Mononuclear cell (primary cell): ENCODE measurements around the gene AOC1. TPM values are rescaled to one million over a fixed set of nuclear protein-coding genes. Genes with fewer than 3 reads are reported as not detected.

Experiments
- H3K27me3 ChIP-seq: 2 replicates; pipeline ENCODE4 v1.6.0; 2011; ENCODE audit warnings: low read length, control low read depth; ENCODE audit not compliant: insufficient read depth
- H3K4me1 ChIP-seq: 2 replicates; pipeline ENCODE4 v1.5.1; 2011; ENCODE audit warnings: mild to moderate bottlenecking, low read length, control low read depth; ENCODE audit not compliant: insufficient read depth
- H3K4me3 ChIP-seq: 2 replicates; pipeline ENCODE4 v1.5.1; 2011; ENCODE audit warnings: mild to moderate bottlenecking, low read length, moderate library complexity
- H3K9me3 ChIP-seq: 2 replicates; pipeline ENCODE4 v1.5.1; 2011; ENCODE audit warnings: low read depth, mild to moderate bottlenecking, control low read depth, low read length
- total RNA-seq: library from RNA; depleted of rRNA; stranded (reverse); fragments of >200 nt; gene quantifications from one replicate; pipeline ENCODE4 v1.2.3, GENCODE V29; 2012

AOC1 gene
- total RNA-seq, 1 donor: 0.10 TPM

DNA sequence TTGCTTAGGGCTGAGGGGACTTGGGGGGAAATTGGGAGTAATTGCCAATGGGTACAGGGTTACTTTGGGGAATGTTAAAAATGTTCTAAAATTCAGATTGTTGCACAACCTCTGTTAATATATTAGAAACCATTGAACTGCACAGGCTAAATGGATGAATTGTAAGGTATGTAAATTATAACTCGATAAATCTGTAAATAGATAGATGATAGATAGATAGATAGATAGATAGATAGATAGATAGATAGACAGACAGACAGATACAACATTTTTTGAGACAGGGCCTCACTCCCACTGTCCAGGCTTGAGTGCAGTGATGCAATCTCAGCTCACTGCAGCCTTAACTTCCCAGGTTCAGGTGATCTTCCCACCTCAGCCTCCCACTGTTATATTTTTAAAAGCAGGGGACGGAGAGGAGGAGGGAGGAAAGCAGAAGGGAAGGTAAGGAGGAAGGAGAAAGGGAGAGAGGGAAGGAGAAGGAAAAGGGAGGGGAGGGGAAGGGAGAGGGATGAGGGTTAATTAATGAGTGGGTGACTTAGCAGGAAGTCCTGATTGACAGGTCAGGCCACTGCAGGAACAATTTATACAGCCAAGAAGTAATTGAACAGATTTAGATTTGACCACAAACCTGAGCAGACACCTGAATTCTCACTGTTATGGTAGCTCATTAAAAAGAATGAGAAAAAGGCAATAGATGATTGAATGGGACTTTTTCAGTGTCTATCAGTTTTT, 38.7 kb downstream of the AOC1 start:
- H3K9me3 ChIP-seq: no peaks in the 10 kb centered on the region
- H3K4me1 ChIP-seq: no peaks in the 10 kb centered on the region
- H3K27me3 ChIP-seq: no peaks in the 10 kb centered on the region
- H3K4me3 ChIP-seq: no peak overlapping the region

DNA sequence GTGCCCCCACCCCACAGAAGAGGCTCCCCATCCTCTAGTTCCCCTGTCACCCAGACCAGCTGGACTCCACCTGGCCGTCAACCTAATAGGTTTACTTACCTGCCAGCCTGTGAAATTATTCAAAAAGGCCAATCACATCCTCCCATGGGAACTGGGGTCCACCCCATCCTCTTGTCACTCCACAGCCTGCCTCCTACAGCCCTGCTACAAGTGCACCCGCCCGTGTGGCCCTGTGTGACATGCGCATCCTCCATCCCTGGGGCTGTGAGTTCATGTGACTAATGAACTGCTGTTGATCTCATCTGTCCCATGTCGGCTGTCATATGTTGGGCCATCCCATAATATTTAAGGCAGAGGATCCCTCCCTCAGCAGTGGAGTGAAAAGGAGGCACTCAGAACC, 39.4 kb downstream of the AOC1 start:
- Histone ChIP-seq H3K4me1 (no peaks in the 10 kb centered on the region), H3K9me3 (no peaks in the 10 kb centered on the region), H3K4me3 (no peak overlapping the region), H3K27me3 (no peaks in the 10 kb centered on the region)

DNA sequence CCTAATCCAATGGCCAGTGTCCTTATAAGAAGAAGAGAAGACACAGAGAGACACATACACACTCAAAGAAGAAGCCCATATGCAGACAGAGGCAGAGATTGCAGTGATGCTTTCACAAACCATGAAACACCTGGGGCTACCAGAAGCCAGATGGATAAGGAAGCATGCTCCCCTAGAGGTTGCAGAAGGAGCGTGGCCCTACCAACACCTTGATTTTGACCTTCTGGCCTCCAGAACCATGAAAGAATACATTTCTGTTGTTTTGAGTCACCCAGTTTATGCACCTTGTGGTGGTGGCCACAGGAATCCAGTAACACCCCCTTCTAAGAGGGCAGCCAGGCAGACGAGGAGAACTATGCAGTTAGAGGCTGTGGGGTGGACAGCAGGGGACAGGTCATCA, 43.5 kb downstream of the AOC1 start:
- Histone ChIP-seq H3K9me3 (no peaks in the 10 kb centered on the region), H3K27me3 (peaks cover 9% of the 10 kb centered on the region), H3K4me3 (no peak overlapping the region), H3K4me1 (peaks cover 4% of the 10 kb centered on the region)

DNA sequence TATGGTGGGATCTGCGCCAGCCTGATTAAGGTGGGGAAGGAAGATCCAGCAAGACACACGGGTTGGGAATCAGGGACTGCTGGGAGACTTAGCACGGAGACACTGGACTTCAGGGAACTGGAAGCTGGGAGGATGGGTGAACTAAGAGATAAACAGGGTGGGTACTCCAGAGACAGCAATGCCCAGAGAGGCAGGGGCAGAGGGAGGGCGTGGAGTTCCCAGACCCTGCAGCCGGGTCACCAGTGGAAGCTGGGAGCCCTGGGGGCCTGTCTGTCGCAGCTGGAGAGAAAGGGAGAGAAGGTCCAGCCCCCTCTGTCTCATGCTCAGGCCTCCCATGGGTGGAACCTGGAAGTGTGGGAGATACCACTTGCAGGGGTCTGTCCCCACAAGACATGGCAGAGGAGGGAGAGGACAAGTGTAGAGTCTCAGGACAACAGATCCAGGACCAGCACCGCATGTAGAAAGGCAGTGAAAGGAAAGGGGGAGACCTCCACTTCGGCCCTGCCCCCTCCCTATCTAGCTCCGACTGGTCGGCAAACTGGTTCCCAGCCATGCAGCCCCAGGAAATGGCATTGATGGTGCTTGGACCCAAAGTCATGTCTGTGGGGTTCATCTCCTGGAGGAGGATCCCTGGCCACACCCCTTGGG, 44.4 kb downstream of the AOC1 start:
- peaks cover 4% of the 10 kb centered on the region for H3K4me1 ChIP-seq

DNA sequence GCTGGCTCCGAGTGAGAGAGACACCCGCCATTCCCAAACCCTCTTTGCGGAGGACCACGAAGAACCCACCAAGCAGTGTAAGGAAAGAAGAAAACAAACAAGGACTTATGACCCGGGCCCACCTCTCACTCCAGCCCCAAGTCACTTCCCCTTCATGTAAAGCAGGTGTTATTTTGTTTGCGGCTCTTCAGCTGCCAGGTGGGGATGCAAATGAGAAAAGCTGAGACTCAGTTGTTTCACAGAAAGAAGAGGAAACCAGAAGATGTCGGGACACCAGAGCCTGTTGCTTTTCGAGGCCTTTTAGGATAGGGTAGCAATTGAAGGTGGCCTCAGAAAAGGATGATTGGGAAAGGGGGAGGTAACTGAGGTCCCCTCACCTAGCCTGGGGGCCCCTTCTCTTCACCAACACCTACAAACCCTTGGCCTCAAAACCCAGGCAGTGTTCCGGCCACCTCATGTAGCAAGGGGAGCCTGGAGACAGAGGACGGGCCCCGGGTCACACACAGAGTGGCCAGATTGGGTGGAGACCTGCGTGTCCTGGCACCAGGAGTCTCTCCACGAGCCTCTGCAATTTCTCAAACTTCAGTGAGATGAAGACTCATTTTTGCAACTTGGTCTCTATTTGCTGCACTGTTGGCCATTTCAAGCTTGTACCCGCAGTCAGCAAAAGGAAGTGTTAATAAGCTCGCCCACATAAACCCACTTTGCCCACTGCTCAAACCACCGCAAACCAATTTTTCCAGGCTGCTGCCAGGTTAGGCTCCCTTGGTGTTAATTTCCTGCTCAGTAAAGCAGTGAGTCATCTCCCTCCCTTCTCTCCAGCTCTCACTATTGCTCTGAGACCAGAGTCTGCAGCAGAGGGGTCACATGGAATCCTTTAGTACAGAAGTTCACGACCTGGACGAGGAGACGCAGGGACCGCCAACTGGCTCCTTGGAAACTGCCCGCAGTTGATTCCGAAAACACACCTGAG, 45.5 kb downstream of the AOC1 start:
- Histone ChIP-seq H3K9me3 (no peaks in the 10 kb centered on the region), H3K27me3 (peaks cover 12% of the 10 kb centered on the region), H3K4me1 (peaks cover 4% of the 10 kb centered on the region), H3K4me3 (no peak overlapping the region)

More for the DNA sequence above, 44.4 kb downstream of the AOC1 start:
- Histone ChIP-seq H3K4me3 (no peak overlapping the region), H3K9me3 (no peaks in the 10 kb centered on the region), H3K27me3 (peaks cover 9% of the 10 kb centered on the region)

DNA sequence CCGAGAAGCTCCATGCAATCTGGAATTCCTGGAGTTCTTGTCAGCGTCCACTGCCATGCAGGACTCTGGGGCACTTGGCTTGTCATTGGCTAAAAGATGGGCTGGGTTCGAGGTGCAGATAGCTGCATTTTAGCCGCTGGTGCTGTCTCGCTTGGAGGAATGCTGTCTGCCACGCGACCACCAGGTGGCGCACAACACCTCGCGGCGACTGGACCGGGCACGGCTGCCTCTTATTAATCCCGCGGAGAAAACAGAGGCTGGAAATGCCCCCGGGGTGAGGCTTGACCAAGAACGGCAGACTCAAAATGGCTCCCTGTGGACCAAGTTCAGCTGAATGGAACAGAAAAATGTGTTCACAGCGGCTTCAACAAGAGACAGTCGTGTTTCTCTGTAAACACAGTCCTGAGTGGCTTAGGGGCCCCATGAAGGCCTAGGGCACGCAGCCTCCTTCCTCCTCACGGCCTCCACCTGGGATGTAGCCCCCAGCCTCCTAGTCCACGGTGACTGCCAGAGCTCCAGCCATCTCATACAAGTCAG, 46.2 kb downstream of the AOC1 start:
- H3K4me1 ChIP-seq: peaks cover 4% of the 10 kb centered on the region
- no peak overlapping the region for H3K4me3 ChIP-seq
- H3K9me3 ChIP-seq: no peaks in the 10 kb centered on the region
- H3K27me3 ChIP-seq: peaks cover 13% of the 10 kb centered on the region

DNA sequence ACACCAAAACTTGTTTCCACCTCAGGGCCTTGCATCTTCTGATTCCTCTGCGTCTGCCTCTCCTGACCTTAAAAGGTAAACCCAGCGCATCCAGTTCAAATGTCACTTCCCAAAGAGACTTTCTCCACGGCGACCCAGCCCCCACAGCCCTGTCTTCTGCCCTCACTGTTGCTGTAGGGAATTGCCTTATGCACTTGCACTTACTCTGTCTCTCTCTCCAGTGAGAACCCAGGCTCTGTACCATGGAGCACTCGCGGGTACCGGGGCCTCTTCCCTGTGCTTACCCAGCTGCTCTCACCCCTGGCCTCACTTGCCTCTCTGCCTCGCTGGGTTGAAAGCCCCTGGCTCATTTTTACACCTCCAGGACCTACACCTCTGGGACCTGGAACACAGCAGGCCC, 48.4 kb downstream of the AOC1 start:
- no peaks in the 10 kb centered on the region for H3K9me3 ChIP-seq
- peaks cover 4% of the 10 kb centered on the region for H3K4me1 ChIP-seq
- H3K27me3 ChIP-seq: peaks cover 31% of the 10 kb centered on the region
- no peak overlapping the region for H3K4me3 ChIP-seq

DNA sequence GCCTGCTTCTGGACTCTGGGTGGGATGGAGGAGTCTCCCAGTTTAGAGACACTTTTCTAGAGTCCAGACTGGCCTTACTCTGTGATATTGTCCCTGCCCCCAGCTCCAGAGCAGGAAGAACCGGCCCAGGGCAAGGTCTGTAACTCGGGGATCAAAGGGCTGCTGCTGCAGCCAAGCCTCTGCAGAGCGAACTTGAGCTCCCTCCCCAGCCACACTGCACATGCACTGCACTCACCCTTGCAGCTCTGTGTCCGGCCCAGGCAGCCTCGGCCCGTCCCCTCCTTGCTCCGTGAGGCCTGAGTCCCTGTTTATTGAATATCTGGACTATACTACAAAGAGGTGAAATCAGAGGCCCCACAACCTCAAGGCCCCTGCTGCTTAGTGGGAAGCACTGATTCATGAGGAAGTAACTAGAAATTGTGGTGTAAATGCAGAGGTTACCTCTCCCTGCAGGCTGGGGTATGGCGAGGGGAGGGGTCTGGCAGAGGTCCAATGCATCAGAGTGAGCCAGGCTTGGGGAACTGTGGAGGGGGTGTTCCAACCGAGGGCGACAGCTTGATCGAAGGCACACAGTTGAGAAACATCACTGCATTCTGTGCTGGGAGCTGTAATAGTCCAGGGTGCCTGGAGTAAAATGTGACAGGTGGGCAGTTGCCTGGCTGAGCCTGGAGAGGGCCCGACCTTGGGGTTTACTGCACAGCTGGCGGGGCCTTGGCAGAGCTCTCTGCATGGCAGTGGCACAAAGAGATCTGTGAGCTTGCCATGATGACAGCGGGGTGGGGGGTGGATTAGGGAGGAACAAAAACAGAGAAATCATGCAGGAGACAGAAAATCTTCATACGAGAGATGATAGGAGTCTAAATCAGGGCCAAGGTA, 49.1 kb downstream of the AOC1 start:
- peaks cover 31% of the 10 kb centered on the region for H3K27me3 ChIP-seq
- H3K4me3 ChIP-seq: no peak overlapping the region

DNA sequence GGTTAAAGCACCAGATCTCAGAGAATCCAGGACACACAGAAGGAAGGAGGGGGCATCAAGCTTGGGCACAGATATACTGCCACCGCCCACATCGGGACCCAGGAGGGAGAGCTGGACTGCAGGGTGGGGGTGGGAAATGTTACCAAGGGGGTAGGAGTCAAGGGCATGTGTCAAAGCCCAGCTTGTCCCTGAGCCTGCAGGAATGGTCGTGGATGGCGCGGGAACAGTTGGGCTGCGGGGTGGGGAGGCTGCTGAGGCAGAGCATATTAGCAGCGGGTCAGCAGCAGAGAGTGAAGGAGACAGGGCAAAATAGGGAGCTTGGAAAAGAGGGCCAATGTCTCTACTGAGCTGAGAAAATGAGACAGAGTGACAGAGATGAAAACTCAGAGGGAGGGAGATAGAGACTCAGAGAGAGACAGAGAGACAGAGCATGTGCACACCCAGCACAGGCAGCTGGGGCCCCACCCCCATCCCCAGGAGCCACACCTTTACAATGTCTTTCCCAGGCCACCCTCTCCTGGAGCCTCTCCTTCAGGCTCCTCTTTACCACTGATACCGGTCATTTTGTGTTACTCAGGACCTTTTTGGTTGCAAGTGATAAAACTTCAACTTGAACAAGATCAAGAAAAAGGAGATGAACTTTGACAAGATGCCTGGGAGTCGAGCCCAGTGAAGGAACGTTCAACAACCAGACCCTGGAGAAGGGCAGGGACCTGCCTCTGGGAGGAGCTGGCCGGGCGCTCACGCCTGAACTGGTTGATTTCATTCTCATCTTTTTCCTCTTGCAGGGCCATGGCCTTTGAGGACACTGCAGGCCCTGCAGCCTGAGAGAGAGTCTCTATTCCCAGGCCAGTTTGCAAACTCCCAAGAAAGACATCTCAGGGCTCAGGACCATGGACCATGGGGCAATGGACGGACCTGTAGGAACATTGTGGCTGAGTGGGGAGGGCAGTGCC, 50.0 kb downstream of the AOC1 start:
- Histone ChIP-seq H3K4me3 (no peak overlapping the region), H3K4me1 (peaks cover 4% of the 10 kb centered on the region), H3K9me3 (no peaks in the 10 kb centered on the region), H3K27me3 (peaks cover 35% of the 10 kb centered on the region)

More for the DNA sequence above, 49.1 kb downstream of the AOC1 start:
- peaks cover 4% of the 10 kb centered on the region for H3K4me1 ChIP-seq
- no peaks in the 10 kb centered on the region for H3K9me3 ChIP-seq

DNA sequence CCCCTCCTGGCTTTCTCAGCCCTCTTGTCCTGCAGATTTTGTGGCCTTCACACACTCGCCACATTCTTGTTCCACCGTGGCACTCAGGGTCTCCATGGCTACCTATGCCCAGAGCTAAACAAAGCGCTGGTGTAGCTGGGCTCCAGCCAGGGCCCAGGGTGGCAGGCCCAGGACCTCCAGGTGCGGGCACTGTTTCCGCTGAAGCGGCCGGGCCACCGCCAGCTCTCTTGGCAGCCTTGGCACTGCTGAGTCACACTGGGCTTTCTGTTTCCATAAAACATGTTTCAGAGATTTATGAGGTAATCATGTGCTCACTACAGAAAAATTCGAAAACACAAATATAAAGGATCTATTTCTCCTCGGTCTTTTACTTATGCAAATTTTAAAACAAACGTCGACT, 51.3 kb downstream of the AOC1 start:
- Histone ChIP-seq H3K4me1 (no peaks in the 10 kb centered on the region), H3K9me3 (no peaks in the 10 kb centered on the region), H3K4me3 (no peak overlapping the region), H3K27me3 (peaks cover 29% of the 10 kb centered on the region)

DNA sequence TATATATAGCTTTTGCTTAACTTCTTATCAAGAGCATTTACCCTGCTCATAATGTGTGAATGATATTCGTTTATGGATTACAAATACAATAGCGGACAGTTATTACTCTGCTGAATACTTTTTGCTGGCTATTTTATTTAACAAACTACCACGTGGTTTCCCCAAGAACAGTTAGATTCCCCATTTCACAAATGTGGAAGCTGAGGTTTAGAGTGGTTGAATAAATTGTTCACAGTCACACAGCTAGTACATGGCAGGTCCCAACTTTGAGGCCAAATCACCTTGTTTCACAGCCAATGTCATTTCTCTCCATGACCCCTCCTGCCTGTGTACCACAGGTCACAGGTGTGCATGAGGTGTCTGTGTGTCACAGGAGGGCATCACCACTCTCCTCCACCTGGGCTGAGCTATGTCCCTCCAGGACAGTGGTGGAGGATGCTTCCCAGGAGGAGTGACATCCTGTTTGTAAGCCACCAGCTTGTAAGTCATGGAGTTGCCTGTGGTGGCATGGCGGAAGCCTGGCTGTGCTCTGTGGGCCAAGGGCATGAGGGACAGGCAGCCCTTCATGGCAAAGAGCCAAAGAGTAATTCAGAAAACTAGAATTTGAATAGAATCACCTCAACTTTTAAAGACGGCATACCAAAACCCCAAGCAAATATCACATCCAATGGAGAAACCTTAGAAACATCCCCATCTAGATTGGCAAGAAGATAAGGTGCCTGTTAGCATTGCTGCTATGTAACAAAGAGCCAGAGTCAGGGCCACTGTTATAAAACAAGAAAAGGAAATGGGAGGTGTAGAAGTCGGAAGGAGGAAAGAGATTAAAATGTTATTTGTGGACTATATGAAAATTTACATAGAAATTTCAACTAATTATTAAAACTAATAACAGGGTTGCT, 51.9 kb downstream of the AOC1 start:
- H3K9me3 ChIP-seq: no peaks in the 10 kb centered on the region
- H3K27me3 ChIP-seq: peaks cover 28% of the 10 kb centered on the region
- H3K4me3 ChIP-seq: no peak overlapping the region
- H3K4me1 ChIP-seq: peaks cover 4% of the 10 kb centered on the region

DNA sequence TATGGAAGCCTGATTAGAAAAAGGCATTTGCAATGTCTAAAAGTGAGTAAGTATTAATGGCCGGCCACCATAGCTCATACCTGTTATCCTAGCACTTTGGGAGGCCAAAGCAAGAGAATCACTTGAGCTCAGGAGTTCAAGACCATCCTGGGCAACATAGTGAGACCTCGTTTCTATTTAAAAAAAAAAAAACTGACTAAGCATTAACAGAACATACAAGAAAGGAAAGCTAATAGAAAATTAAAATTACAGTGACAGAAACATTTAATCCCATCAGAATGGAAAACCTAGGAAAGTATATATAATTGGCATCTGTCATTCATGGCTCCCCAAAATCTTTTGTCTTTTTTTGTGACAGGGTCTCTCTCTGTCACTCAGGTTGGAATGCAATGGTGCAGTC, 55.9 kb downstream of the AOC1 start:
- H3K9me3 ChIP-seq: no peaks in the 10 kb centered on the region
- H3K27me3 ChIP-seq: peaks cover 24% of the 10 kb centered on the region
- H3K4me1 ChIP-seq: peaks cover 5% of the 10 kb centered on the region
- H3K4me3 ChIP-seq: no peak overlapping the region
